OCI-LY7 (cell line): ENCODE results near the gene ADRB1. TPM values are rescaled to one million over a fixed set of nuclear protein-coding genes. Genes with fewer than 3 reads are reported as not detected.

Experiments used
- BruUV-seq: library from RNA; stranded (reverse); fragments of 400-500 nt; replicated peaks from 2 replicates; lab custom pipeline; 2021; lab: Mats Ljungman, UMichigan
- CTCF ChIA-PET: fragments of 300-600 bp; sonication (Branson Sonifier 250); formaldehyde crosslinking; loops from one replicate; lab custom pipeline; 2022; ENCODE audit warnings: antibody characterized with exemption; ENCODE audit not compliant: unreplicated experiment; lab: Charles Lee
- POLR2A ChIA-PET: fragments of 300-600 bp; sonication (Branson Sonifier 250); formaldehyde crosslinking; loops from one replicate; lab custom pipeline; 2022; ENCODE audit warnings: antibody characterized with exemption; lab: Charles Lee
- DNase-seq: peaks from one replicate; pipeline ENCODE4 v3.0.0-alpha.2; 2015; ENCODE audit warnings: low spot score
- H2AFZ ChIP-seq: fragments of 200-600 bp; sonication (generic), shearing (Covaris generic); 2 replicates; pipeline ENCODE4 v1.6.1; 2014; ENCODE audit warnings: mild to moderate bottlenecking, antibody characterized with exemption, low read length, moderate library complexity
- H3K27ac ChIP-seq: fragments of 200-600 bp; sonication (generic); 2 replicates; pipeline ENCODE4 v1.5.1; 2014; ENCODE audit warnings: mixed run types, low read depth, mild to moderate bottlenecking, moderate library complexity, low read length, inconsistent platforms; ENCODE audit not compliant: poor library complexity, severe bottlenecking
- H3K36me3 ChIP-seq: fragments of 200-600 bp; sonication (generic); 2 replicates; pipeline ENCODE4 v1.6.1; 2014; ENCODE audit warnings: mild to moderate bottlenecking, antibody characterized with exemption, low read length, moderate library complexity, mixed read lengths; ENCODE audit not compliant: insufficient read depth
- H3K4me1 ChIP-seq: fragments of 200-600 bp; sonication (generic); 2 replicates; pipeline ENCODE4 v1.5.1; 2014; ENCODE audit warnings: mild to moderate bottlenecking, low read length; ENCODE audit not compliant: insufficient read depth, poor library complexity, severe bottlenecking
- H3K4me2 ChIP-seq: fragments of 200-600 bp; sonication (generic); 2 replicates; pipeline ENCODE4 v1.6.1; 2014; ENCODE audit warnings: mild to moderate bottlenecking, low read length
- H3K4me3 ChIP-seq: fragments of 200-600 bp; sonication (generic); 2 replicates; pipeline ENCODE4 v1.5.1; 2014; ENCODE audit warnings: mild to moderate bottlenecking, low read depth, low read length; ENCODE audit not compliant: poor library complexity, severe bottlenecking
- H3K79me2 ChIP-seq: fragments of 200-600 bp; sonication (generic); 2 replicates; pipeline ENCODE4 v1.6.1; 2016; ENCODE audit warnings: low read depth, mild to moderate bottlenecking, low read length, moderate library complexity, mixed read lengths; ENCODE audit not compliant: insufficient read depth
- H3K9me2 ChIP-seq: fragments of 200-600 bp; sonication (generic); 2 replicates; pipeline ENCODE4 v1.6.1; 2016; ENCODE audit warnings: mild to moderate bottlenecking, low read length, mixed read lengths; ENCODE audit not compliant: insufficient read depth
- H3K9me3 ChIP-seq: fragments of 200-600 bp; sonication (generic); 2 replicates; pipeline ENCODE4 v1.6.1; 2014; ENCODE audit warnings: mild to moderate bottlenecking, mixed run types, low read length, mixed read lengths
- H4K20me1 ChIP-seq: fragments of 200-600 bp; sonication (generic); 2 replicates; pipeline ENCODE4 v1.6.1; 2014; ENCODE audit warnings: mild to moderate bottlenecking, antibody characterized with exemption, low read length, moderate library complexity, mixed read lengths; ENCODE audit not compliant: insufficient read depth
- EZH2phosphoT487 ChIP-seq: fragments of 200-600 bp; sonication (generic); IDR thresholded peaks from 2 replicates; pipeline ENCODE4 v1.6.1; 2018; ENCODE audit warnings: low read depth, borderline replicate concordance, mild to moderate bottlenecking, mixed run types, antibody characterized with exemption, low read length, moderate library complexity, mixed read lengths
- intact Hi-C: fragments of 100-400 bp; cut with micrococcal nuclease; formaldehyde crosslinking; loops from one replicate; pipeline ENCODE4 v1.10.0; 2022; ENCODE audit not compliant: unreplicated experiment
- total RNA-seq, 2 experiments: library from RNA; depleted of rRNA in 1 of 2; stranded (reverse); fragments of >200 nt in 1 of 2; shearing (Covaris generic) in 1 of 2; gene quantifications; 2 replicates each; pipeline ENCODE4 v1.2.3, GENCODE V29; 2014 to 2022
- TF ChIP-seq, protein P1 (sequence below): fragments of 200-600 bp; sonication (generic); conservative IDR thresholded peaks from 2 replicates; pipeline ENCODE4 v1.5.1; 2014; ENCODE audit warnings: mild to moderate bottlenecking, antibody characterized with exemption, low read length, moderate library complexity, mixed read lengths

Gene ADRB1
- total RNA-seq, 2 experiments from 2014 or later, result 1.3 to 2.0 TPM

DNA sequence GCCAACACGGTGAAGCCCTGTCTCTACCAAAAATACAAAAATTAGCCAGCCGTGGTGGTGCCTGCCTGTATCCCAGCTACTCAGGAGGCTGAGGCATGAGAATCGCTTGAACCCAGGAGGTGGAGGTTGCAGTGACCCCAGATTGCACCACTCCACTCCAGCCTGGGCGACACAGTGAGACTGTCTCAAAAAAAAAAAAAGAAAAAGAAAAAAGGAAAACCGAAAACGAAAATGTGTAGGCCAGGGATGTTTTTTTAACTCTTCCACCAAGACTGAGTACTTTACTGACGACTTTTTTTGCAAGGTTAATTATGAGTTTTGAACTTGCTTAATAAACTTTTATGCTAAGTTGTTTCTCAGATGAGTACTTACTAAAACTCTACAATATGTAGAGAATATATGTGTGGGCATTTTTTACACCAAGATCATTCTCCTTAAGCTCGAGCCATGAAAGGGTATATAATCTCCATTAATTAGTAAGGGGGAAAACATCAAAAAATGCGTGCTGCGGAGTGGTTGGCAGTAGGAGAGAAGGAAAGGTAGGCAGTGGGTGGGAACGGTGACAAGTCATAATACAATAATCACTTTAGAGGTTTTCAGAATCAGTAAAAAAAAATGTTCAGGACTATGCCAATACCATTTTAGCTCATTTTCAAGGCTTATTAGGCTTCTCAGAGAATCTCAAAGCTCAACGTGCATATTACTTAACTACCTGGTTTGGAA is 8.6 kb upstream of the ADRB1 start:
- H3K27ac ChIP-seq, result no peak overlapping the region
- BruUV-seq, result no TSS peak
- TF ChIP-seq EZH2phosphoT487, result no peak
- TF ChIP-seq, protein P1, sequence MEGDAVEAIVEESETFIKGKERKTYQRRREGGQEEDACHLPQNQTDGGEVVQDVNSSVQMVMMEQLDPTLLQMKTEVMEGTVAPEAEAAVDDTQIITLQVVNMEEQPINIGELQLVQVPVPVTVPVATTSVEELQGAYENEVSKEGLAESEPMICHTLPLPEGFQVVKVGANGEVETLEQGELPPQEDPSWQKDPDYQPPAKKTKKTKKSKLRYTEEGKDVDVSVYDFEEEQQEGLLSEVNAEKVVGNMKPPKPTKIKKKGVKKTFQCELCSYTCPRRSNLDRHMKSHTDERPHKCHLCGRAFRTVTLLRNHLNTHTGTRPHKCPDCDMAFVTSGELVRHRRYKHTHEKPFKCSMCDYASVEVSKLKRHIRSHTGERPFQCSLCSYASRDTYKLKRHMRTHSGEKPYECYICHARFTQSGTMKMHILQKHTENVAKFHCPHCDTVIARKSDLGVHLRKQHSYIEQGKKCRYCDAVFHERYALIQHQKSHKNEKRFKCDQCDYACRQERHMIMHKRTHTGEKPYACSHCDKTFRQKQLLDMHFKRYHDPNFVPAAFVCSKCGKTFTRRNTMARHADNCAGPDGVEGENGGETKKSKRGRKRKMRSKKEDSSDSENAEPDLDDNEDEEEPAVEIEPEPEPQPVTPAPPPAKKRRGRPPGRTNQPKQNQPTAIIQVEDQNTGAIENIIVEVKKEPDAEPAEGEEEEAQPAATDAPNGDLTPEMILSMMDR, result no peak
- H2AFZ ChIP-seq, result no peak overlapping the region
- no peaks in the 10 kb centered on the region for H3K9me2 ChIP-seq
- intact Hi-C loops, result no loop called here
- ChIA-PET POLR2A (interaction anchor here (0.6 to 1.5 kb wide), 5 partner anchors 10 to 56 kb away, joined by 3 to 5 read pairs (median 4); no protein-coding TSS in a partner anchor), CTCF (interaction anchor here (0.9 kb wide), 1 partner anchor 12 kb away, joined by 3 read pairs; no protein-coding TSS in a partner anchor)
- H3K36me3 ChIP-seq, result no peaks in the 10 kb centered on the region
- no peaks in the 10 kb centered on the region for H4K20me1 ChIP-seq
- H3K9me3 ChIP-seq, result no peaks in the 10 kb centered on the region
- H3K4me1 ChIP-seq, result no peaks in the 10 kb centered on the region
- no peaks in the 10 kb centered on the region for H3K79me2 ChIP-seq
- no peak overlapping the region for H3K4me3 ChIP-seq
- DNase-seq, result no peak
- no peak overlapping the region for H3K4me2 ChIP-seq

DNA sequence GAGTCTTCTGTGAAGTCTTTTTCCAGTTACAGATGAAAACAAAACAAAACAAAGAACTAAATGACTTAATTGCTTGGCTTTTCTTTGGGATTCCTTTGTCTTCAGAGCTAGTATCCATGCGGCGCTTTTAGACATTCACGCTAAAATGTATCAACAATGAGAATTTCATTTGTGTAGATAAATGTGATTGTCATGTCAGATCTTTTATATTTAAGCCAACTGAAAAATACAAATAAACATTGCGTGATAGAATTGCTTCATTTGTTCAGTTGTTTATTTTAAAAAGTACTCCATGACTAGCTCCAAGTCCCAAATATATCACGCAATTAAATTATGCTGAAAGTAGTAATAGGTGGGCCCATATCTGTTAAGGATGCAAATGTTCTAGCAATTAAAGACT is 7.9 kb upstream of the ADRB1 start:
- Histone ChIP-seq H3K9me3 (no peaks in the 10 kb centered on the region), H3K4me2 (no peak overlapping the region), H3K79me2 (no peaks in the 10 kb centered on the region), H3K36me3 (no peaks in the 10 kb centered on the region), H3K4me1 (no peaks in the 10 kb centered on the region), H3K4me3 (no peak overlapping the region), H3K27ac (no peak overlapping the region), H4K20me1 (no peaks in the 10 kb centered on the region), H2AFZ (no peak overlapping the region), H3K9me2 (no peaks in the 10 kb centered on the region)
- no peak for TF ChIP-seq EZH2phosphoT487
- TF ChIP-seq, protein P1, result no peak
- ChIA-PET CTCF (interaction anchor here (0.9 kb wide), 1 partner anchor 13 kb away, joined by 3 read pairs; no protein-coding TSS in a partner anchor), POLR2A (interaction anchor here (0.8 to 1.5 kb wide), 3 partner anchors 11 to 53 kb away, joined by 4 to 5 read pairs (median 4); no protein-coding TSS in a partner anchor)
- no peak for DNase-seq
- no TSS peak for BruUV-seq
- intact Hi-C loops, result no loop called here

DNA sequence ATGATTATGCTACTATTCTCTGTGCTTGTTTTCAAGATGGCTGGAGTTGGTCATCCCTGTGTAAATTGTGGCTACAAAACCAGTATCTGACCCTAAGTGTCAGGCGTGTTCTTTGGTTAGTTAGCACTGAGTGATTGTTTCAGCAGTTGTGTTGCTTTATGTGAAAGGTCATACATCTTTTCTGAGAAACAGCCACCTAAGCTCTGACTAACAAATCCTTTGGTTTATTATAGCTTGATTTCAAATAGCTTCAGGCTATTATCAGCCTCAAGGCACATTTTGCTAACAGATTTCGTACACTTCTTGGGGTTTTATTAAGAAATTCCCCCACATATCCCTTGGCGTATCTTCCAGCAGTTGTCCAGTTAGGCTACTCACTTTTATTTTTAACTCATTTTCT is 4.8 kb upstream of the ADRB1 start:
- Histone ChIP-seq H3K79me2 (no peaks in the 10 kb centered on the region), H3K9me2 (no peaks in the 10 kb centered on the region), H3K36me3 (no peaks in the 10 kb centered on the region), H3K9me3 (no peaks in the 10 kb centered on the region), H3K4me1 (peaks cover 8% of the 10 kb centered on the region), H2AFZ (peak overlapping the region; percentile 20; the same call in 1 of the 2 replicates), H4K20me1 (no peaks in the 10 kb centered on the region), H3K4me3 (no peak overlapping the region), H3K4me2 (no peak overlapping the region), H3K27ac (no peak overlapping the region)
- no TSS peak for BruUV-seq
- ChIA-PET POLR2A (interaction anchor here (0.5 to 1.6 kb wide), 3 partner anchors 8 to 59 kb away, joined by 3 to 8 read pairs (median 3); no protein-coding TSS in a partner anchor), CTCF (no interaction called here)
- intact Hi-C loops, result no loop called here
- DNase-seq, result no peak
- no peak for TF ChIP-seq EZH2phosphoT487
- TF ChIP-seq, protein P1, result no peak
